Bronchial epithelial cell (primary cell): ENCODE data around the gene TUT7. TPM values are rescaled to one million over a fixed set of nuclear protein-coding genes. Genes with fewer than 3 reads are reported as not detected.

Experiments
- DNase-seq: peaks from one replicate; pipeline ENCODE4 v3.0.0-alpha.2; 2010; ENCODE audit warnings: low read depth
- FAIRE-seq: peaks from 2 replicates; lab custom pipeline; 2011; peaks lifted over from hg19 to GRCh38; lab: Jason Lieb, UNC
- H3K27me3 ChIP-seq: 2 replicates; pipeline ENCODE4 v1.5.1; 2011; ENCODE audit warnings: low read length; ENCODE audit not compliant: control insufficient read depth, insufficient read depth
- H3K36me3 ChIP-seq: 2 replicates; pipeline ENCODE4 v1.5.1; 2011; ENCODE audit warnings: low read length; ENCODE audit not compliant: control insufficient read depth, insufficient read depth
- H3K4me3 ChIP-seq: 2 replicates; pipeline ENCODE4 v1.5.1; 2011; ENCODE audit warnings: mild to moderate bottlenecking, low read depth, low read length, control low read depth
- total RNA-seq: library from RNA; depleted of rRNA; stranded (reverse); fragments of >200 nt; gene quantifications from 2 replicates; pipeline ENCODE4 v1.2.1, GENCODE V29; 2014
- TF ChIP-seq, protein P1 (sequence below): IDR thresholded peaks from 2 replicates; pipeline ENCODE4 v1.5.1; 2011; ENCODE audit warnings: mild to moderate bottlenecking, moderate library complexity, low read length, control low read depth, inconsistent platforms; ENCODE audit not compliant: insufficient read depth, severe bottlenecking

The TUT7 gene
- total RNA-seq, 1 donor from 2014 or later, result 24.7 TPM

- peak; percentile 36 for DNase-seq
- TF ChIP-seq, protein P1, sequence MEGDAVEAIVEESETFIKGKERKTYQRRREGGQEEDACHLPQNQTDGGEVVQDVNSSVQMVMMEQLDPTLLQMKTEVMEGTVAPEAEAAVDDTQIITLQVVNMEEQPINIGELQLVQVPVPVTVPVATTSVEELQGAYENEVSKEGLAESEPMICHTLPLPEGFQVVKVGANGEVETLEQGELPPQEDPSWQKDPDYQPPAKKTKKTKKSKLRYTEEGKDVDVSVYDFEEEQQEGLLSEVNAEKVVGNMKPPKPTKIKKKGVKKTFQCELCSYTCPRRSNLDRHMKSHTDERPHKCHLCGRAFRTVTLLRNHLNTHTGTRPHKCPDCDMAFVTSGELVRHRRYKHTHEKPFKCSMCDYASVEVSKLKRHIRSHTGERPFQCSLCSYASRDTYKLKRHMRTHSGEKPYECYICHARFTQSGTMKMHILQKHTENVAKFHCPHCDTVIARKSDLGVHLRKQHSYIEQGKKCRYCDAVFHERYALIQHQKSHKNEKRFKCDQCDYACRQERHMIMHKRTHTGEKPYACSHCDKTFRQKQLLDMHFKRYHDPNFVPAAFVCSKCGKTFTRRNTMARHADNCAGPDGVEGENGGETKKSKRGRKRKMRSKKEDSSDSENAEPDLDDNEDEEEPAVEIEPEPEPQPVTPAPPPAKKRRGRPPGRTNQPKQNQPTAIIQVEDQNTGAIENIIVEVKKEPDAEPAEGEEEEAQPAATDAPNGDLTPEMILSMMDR, result no peak
- Histone ChIP-seq H3K4me3 (peak within 1 kb of the TSS; percentile 61), H3K27me3 (no peaks in the 10 kb centered on the region), H3K36me3 (peaks cover 2% of the 10 kb centered on the region)
- no peak for FAIRE-seq
Measured at GRCh38 chr9:86282077-86282978, 71.9 kb downstream of the TUT7 start, which contains the start of gene ISCA1. ISCA1 (minus strand) TSS chr9:86282538; CDS start chr9:86282458, 80 bp downstream.

GRCh38 chr9:86281593-86282076 is 72.6 kb downstream of the TUT7 start:
- no peaks in the 10 kb centered on the region for H3K27me3 ChIP-seq
- H3K4me3 ChIP-seq, result peak overlapping the region; percentile 61
- TF ChIP-seq, protein P1, result no peak
- peak; percentile 26 for DNase-seq
- FAIRE-seq, result no peak
- H3K36me3 ChIP-seq, result peaks cover 2% of the 10 kb centered on the region

DNA sequence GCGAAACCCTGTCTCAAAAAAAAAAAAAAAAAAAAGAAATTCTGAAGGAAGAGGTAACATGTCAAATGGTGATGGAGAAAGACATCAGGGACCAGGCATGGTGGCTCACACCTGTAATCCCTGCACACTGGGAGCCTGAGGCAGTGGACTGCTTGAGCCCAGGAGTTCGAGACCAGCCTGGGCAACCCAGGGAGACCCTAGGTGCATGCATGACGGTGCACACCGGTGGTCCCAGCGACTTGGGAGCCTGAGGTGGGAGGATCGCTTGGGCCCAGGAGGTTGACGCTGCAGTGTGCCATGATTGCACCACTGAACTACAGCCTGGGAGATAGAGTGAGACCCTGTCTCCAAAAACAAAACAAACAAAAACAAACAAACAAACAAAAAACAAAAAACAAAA is 73.6 kb downstream of the TUT7 start:
- Histone ChIP-seq H3K36me3 (peaks cover 2% of the 10 kb centered on the region), H3K4me3 (no peak overlapping the region), H3K27me3 (no peaks in the 10 kb centered on the region)
- FAIRE-seq (no peak), DNase-seq (no peak)
- TF ChIP-seq, protein P1, result no peak

- DNase-seq (no peak), FAIRE-seq (no peak)
- TF ChIP-seq, protein P1, result no peak
- Histone ChIP-seq H3K27me3 (no peaks in the 10 kb centered on the region), H3K36me3 (peaks cover 2% of the 10 kb centered on the region), H3K4me3 (no peak overlapping the region)
Measured at GRCh38 chr9:86279839-86280238, 74.4 kb downstream of the TUT7 start.

- TF ChIP-seq, protein P1, result no peak
- FAIRE-seq (no peak), DNase-seq (no peak)
- Histone ChIP-seq H3K27me3 (no peaks in the 10 kb centered on the region), H3K36me3 (peaks cover 2% of the 10 kb centered on the region), H3K4me3 (no peak overlapping the region)
Measured at GRCh38 chr9:86277072-86277471, 77.1 kb downstream of the TUT7 start.
